Effector CD4-positive, alpha-beta T cell (primary cell): ENCODE measurements around the gene ARMC10.
"Not testable (repeated sequence)": the region's sequence is repeated elsewhere in the genome, so short reads cannot be mapped to it uniquely, and the experiment has no call there.

Source experiments
- DNase-seq: peaks from one replicate; pipeline ENCODE4 v3.0.0-alpha.2; 2020
- total RNA-seq: gene quantifications from one replicate; lab custom pipeline; 2026; lab: John Stamatoyannopoulos, UW

Gene ARMC10
- 16.1 reads per million, percentile 42 among the genes with 10 or more reads in this experiment for total RNA-seq

- peak; percentile 84 for DNase-seq
Observed at GRCh38 chr7:103074519-103075336, at the start of gene ARMC10, which contains the start of gene FBXL13. Gene ARMC10, plus strand, starts transcription at chr7:103075140. Its CDS starts 133 bp downstream, at chr7:103075273. Gene FBXL13, minus strand, starts transcription at chr7:103074796.

GRCh38 chr7:103025341-103025740, 49.6 kb upstream of the ARMC10 start:
- DNase-seq = no peak

GRCh38 chr7:103031024-103031423, 43.9 kb upstream of the ARMC10 start:
- DNase-seq = no peak

GRCh38 chr7:103031781-103032180, 43.2 kb upstream of the ARMC10 start:
- DNase-seq = no peak

- DNase-seq = not testable (repeated sequence)
Observed at GRCh38 chr7:103034318-103034717, 40.6 kb upstream of the ARMC10 start.

- no peak for DNase-seq
Observed at GRCh38 chr7:103037476-103037822, 37.5 kb upstream of the ARMC10 start.

- DNase-seq = not testable (repeated sequence)
Observed at GRCh38 chr7:103037823-103038739, 36.9 kb upstream of the ARMC10 start.

DNA sequence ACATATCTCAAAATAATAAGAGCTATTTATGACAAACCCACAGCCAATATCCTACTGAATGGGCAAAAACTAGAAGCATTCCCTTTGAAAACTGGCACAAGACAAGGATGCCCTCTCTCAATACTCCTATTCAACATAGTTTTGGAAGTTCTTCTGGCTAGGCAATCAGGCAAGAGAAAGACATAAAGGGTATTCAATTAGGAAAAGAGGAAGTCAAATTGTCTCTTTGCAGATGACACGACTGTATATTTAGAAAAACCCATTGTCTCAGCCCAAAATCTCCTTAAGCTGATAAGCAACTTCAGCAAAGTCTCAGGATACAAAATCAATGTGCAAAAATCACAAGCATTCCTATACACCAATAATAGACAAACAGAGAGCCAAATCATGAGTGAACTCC, 33.1 kb upstream of the ARMC10 start:
- DNase-seq = not testable (repeated sequence)

GRCh38 chr7:103048833-103049232, 26.1 kb upstream of the ARMC10 start:
- no peak for DNase-seq

- DNase-seq = no peak
Observed at GRCh38 chr7:103051519-103051918, 23.4 kb upstream of the ARMC10 start.

DNA sequence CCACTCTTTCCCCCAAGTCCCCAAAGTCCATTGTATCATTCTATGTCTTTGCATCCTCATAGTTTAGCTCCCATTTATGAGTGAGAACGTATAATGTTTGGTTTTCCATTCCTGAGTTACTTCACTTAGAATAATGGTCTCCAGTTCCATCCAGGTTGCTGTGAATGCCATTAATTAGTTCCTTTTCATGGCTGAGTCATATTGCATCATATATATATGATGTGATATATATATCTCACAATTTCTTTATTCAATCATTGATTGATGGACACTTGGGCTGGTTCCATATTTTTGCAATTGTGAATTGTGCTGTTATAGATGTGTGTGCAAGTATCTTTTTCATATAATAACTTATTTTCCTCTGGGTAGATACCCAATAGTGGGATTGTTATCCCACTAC, 18.9 kb upstream of the ARMC10 start:
- DNase-seq = not testable (repeated sequence)

DNA sequence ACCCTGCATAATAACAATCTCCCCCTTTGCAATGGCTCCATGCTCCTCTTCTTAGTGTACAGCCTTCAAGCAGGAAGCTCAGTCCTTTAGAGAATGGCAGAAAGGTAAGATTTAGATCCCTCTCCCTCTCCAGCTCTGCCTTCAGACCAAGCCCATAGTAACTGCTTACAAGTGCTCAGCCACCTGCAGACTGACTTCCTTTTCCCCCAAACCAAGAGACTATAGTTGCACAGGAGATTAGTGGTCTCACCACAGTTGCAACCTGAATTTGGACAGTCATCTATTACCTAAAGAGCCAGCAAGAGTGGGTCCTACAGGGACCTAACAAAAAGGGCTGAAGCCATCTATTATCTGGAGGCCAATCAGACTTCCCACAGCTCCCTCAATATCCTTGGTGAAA, 16.8 kb upstream of the ARMC10 start:
- no peak for DNase-seq

- no peak for DNase-seq
Observed at GRCh38 chr7:103059471-103059870, 15.5 kb upstream of the ARMC10 start.

DNA sequence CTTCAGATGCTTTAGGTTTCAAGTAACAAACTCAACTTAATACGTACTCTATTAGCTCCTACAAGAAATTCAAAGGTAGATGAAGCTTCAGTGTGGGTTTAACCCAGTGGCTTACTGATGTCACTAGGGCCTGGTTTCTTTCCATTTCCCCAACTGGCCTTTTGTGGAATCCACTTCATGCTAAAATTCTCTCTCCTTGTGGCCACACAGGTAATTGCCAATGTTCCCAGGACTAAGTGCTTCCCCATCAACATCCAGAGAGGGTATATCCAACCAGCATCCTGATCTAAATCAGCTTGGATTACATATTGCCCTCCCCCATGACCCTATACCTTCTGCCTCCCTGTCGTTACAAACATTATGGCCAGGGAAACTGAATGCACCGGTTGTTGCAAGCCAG, 11.0 kb upstream of the ARMC10 start:
- DNase-seq = no peak

- peak; percentile 35 for DNase-seq
Observed at GRCh38 chr7:103065667-103066066, 9.3 kb upstream of the ARMC10 start.

GRCh38 chr7:103068414-103069403, 6.2 kb upstream of the ARMC10 start:
- DNase-seq = no peak

GRCh38 chr7:103071000-103071399, 3.9 kb upstream of the ARMC10 start:
- no peak for DNase-seq

DNA sequence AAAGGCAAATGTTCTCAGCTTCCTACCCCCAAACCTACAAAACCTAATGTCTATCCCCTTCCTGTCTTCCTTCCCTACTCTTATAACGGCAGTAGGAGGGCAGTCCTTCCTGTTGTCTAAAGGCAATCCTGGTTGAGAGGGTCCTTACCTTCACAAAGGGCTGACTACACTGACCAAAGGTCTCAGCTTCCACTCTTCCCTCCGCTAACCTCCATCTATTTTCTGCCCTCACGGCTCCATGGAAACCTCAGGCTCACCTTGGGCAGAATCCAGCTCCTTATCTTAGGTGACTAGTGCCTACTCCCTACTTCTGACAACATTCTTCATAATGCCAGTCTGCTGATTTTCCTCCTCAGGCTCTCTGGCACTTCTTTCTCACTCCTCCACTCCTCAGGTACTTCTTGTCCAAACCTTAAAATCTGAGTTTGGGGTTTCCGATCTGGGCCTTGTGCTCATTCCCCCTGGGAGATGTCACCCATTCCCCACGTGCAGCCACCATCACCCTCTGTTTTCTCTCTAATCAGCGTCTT, 886 bp upstream of the ARMC10 start:
- DNase-seq = no peak

DNA sequence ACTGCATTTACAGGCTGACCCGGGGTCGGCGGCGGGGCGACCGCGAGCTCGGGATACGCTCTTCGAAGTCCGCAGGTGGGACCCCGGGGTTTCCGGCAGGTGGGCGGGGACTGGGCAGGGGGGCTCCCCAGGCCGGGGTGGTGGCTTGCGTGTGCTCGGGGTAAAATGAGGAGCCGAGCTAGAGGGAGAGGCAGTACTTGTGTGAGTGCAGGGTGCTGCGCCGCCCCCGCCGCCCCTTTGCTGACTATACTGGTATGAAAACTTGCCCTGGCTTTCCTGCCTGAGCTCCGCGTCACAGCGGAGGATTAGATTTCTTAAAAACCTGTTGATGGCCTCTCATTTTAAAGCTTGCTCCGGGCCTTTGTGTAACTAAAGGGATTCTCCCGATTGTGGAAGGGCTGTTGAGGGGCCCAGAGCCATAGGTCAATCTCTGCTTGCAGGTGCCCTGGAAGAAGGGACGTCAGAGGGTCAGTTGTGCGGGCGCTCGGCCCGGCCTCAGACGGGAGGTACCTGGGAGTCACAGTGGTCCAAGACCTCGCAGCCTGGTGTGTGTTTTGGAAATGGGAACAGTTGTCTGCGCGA, 488 bp downstream of the ARMC10 start:
- DNase-seq = peak; percentile 57

DNA sequence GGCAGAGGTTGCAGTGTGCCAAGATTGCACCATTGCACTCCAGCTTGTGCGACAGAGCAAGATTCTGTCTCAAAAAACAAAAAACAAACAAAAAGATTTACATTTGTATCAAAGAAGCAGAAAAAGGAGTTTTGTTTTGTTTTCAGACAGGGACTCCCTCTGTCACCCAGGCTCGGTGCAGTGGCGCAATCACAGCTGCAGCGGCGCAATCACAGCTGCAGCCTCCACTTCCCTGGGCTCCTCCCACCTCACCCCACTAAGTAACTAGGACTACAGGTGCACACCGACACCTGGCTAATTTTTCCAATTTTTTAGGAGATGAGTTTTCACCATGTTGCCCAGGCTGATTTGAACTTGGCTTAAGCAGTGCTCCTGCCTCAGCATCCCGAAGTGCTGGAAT, 1.8 kb downstream of the ARMC10 start:
- DNase-seq = no peak

DNA sequence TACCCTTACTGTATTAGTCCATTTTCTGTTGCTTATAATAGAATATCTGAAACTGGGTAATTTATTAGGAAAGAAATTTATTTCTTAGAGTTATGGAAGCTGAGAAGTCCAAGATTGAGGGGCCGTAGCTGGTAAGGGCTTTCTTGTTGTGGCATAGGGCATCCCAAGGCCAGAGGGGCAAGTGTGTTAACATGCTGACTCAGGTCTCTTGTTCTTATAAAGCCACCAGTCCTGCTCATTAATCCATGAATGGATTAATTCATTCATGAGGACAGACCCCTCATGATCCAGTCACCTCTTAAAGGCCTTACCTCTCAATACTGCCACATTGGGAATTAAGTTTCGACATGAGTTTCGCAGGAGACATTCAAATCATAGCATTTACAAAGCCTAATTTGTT, 2.4 kb downstream of the ARMC10 start:
- DNase-seq = no peak

DNA sequence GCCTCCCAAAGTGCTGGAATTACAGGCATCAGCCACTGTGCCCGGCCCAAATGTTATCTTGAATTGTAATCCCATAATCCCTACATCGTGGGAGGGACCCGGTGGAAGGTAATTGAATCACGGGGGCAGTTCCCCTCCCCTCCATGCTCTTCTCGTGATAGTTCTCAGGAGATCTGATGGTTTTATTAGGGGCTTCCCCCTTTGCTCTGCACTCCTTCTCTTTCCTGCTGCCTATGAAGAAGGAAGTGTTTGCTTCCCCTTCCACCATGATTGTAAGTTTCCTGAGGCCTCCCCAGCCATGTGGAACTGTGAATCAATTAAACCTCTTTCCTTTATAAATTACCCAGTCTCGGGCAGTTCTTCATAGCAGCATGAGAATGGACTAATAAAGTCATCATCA, 3.3 kb downstream of the ARMC10 start:
- not testable (repeated sequence) for DNase-seq
